Chondrocyte (in vitro differentiated cells): ENCODE measurements around the gene ASTN2. TPM values are rescaled to one million over a fixed set of nuclear protein-coding genes. Genes with fewer than 3 reads are reported as not detected.

Experiments used
- DNase-seq: peaks from one replicate; pipeline ENCODE4 v3.0.0; 2021; ENCODE audit warnings: mixed read lengths, low spot score
- H3K27ac Mint-ChIP-seq: one replicate; pipeline ENCODE4 v1.8.0; 2021; ENCODE audit warnings: mild to moderate bottlenecking, moderate library complexity, mixed read lengths; ENCODE audit not compliant: unreplicated experiment
- H3K27me3 Mint-ChIP-seq: 2 replicates; pipeline ENCODE4 v1.8.0; 2021; ENCODE audit warnings: low read depth, mixed read lengths
- H3K36me3 Mint-ChIP-seq: 2 replicates; pipeline ENCODE4 v1.8.0; 2021; ENCODE audit warnings: low read depth, mixed read lengths
- H3K4me1 Mint-ChIP-seq: 2 replicates; pipeline ENCODE4 v1.8.0; 2021; ENCODE audit warnings: low read depth, mild to moderate bottlenecking, mixed read lengths
- H3K4me3 Mint-ChIP-seq: one replicate; pipeline ENCODE4 v1.8.0; 2021; ENCODE audit warnings: mild to moderate bottlenecking, moderate library complexity, mixed read lengths; ENCODE audit not compliant: unreplicated experiment
- H3K9me3 Mint-ChIP-seq: 2 replicates; pipeline ENCODE4 v1.8.0; 2021; ENCODE audit warnings: low read depth, mixed read lengths
- CTCF ChIP-seq: fragments of 200-600 bp; sonication (generic); IDR thresholded peaks from 2 replicates; pipeline ENCODE4 v1.5.0; 2021; ENCODE audit warnings: antibody characterized with exemption, mild to moderate bottlenecking, moderate library complexity
- total RNA-seq: library from RNA; stranded (reverse); gene quantifications from 3 replicates; pipeline ENCODE4 v1.2.1, GENCODE V29; 2021

ASTN2 gene
- total RNA-seq, 1 donor from 2014 or later, result 3.6 TPM

DNA sequence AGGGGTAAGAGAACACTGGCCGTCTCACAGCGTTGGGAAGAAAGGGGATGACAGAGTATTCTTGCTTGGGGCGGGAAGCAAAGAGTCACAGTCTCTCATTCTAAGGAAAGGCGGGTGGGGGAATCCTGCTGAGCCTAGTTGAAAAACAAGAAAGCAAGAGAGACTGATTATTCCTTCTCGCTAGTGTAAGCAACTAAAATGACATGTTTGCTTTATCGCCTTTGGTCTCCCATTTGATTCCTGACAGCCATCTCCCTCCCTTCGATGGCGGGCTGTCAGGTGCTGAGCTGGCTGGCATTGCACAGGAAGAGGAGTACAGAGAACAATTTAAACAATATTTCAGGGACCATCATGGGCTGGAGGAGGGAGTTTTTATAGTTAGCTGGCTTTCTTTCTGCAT lies 331.3 kb downstream of the ASTN2 start:
- H3K9me3 Mint-ChIP-seq, result peaks cover 3% of the 10 kb centered on the region
- H3K27me3 Mint-ChIP-seq, result peaks cover 9% of the 10 kb centered on the region
- no peaks in the 10 kb centered on the region for H3K36me3 Mint-ChIP-seq
- no peak overlapping the region for H3K4me3 Mint-ChIP-seq
- DNase-seq, result no peak
- H3K4me1 Mint-ChIP-seq, result no peaks in the 10 kb centered on the region
- H3K27ac Mint-ChIP-seq, result no peak overlapping the region
- TF ChIP-seq CTCF, result no peak

- H3K4me3 Mint-ChIP-seq, result no peak overlapping the region
- DNase-seq, result no peak
- H3K36me3 Mint-ChIP-seq, result no peaks in the 10 kb centered on the region
- H3K27ac Mint-ChIP-seq, result no peak overlapping the region
- H3K4me1 Mint-ChIP-seq, result no peaks in the 10 kb centered on the region
- no peak for TF ChIP-seq CTCF
- peaks cover 11% of the 10 kb centered on the region for H3K27me3 Mint-ChIP-seq
- peaks cover 3% of the 10 kb centered on the region for H3K9me3 Mint-ChIP-seq
Observed at GRCh38 chr9:117081641-117082317, 333.1 kb downstream of the ASTN2 start.

DNA sequence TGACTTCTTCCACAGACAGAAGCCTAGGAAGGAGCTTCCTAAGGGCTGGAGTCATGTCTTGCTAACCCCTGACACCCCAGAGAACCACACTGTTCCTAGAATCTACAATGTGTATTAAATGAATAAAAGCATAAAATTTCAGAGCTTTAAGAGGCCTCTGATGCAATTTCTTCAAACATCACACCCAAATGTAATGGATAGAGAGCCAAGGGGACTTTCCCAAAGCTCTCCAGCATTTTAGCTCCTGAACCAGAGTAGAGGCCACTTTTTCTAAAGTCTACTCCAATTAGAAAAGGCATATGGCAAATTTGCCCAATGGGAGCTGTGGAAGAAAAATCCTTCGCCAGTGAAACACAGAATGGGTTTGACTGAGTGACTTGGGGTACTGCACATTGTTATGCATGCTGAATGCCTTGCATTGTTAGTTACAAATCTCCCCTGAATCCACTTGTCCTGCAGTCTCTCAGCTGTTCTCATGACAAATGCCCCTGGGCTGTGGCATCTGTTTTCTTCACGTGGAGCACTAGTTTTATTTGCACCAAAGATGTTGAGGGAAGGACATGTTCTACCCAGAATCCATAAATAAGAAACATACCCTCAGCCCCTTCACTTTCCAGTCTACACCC lies 334.0 kb downstream of the ASTN2 start:
- no peaks in the 10 kb centered on the region for H3K36me3 Mint-ChIP-seq
- no peak overlapping the region for H3K27ac Mint-ChIP-seq
- no peak for DNase-seq
- no peak for TF ChIP-seq CTCF
- no peak overlapping the region for H3K4me3 Mint-ChIP-seq
- H3K27me3 Mint-ChIP-seq, result peaks cover 9% of the 10 kb centered on the region
- H3K4me1 Mint-ChIP-seq, result no peaks in the 10 kb centered on the region
- H3K9me3 Mint-ChIP-seq, result no peaks in the 10 kb centered on the region

DNA sequence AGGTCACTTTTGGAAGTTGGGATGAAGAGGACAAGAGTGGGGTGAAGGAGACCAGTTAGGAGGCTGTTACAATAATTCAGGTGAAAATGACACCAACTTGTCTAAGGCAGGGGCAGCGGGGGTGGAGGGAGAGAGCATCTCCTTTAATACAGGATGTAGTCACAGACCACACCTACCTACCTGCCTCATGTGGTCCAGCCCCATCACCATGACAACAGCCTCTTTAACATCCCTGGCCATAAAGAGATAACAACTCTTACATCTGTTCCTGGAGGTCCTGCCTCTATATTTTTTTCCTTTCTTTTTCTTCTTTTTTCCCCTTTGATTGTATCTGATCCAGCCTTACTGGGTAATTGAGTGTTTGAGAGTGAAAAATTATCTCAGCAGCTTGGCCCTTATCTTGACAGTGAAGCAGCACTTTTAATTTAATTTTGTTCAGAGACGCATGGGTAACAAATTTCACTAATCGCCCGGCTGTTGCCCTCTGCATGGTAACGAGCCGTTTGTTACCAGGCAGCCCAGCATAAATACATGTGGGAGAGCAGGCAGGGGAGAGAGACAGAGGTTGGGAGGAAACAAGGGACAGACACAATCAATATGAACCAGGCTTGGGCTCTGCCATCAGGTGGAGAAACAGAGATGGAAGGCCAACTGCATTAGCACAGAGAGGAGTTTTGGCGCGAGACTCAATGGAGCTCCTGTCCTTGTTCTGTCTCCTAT lies 338.1 kb downstream of the ASTN2 start:
- H3K36me3 Mint-ChIP-seq, result no peaks in the 10 kb centered on the region
- TF ChIP-seq CTCF, result no peak
- no peak overlapping the region for H3K4me3 Mint-ChIP-seq
- peaks cover 8% of the 10 kb centered on the region for H3K27me3 Mint-ChIP-seq
- H3K27ac Mint-ChIP-seq, result no peak overlapping the region
- no peak for DNase-seq
- H3K4me1 Mint-ChIP-seq, result no peaks in the 10 kb centered on the region
- no peaks in the 10 kb centered on the region for H3K9me3 Mint-ChIP-seq

- H3K27ac Mint-ChIP-seq, result no peak overlapping the region
- no peaks in the 10 kb centered on the region for H3K4me1 Mint-ChIP-seq
- DNase-seq, result no peak
- no peak for TF ChIP-seq CTCF
- H3K27me3 Mint-ChIP-seq, result peaks cover 4% of the 10 kb centered on the region
- no peaks in the 10 kb centered on the region for H3K36me3 Mint-ChIP-seq
- H3K9me3 Mint-ChIP-seq, result no peaks in the 10 kb centered on the region
- no peak overlapping the region for H3K4me3 Mint-ChIP-seq
Observed at GRCh38 chr9:117075636-117076035, 339.2 kb downstream of the ASTN2 start.
